Omental fat pad (tissue), 4 donors: ENCODE data around the gene SIRT5. TPM values are rescaled to one million over a fixed set of nuclear protein-coding genes. Genes with fewer than 3 reads are reported as not detected.
A peak's percentile ranks its signal among the peaks of the same experiment; 100 is the strongest.

Experiments
- ATAC-seq: fragments of 150-250 bp; one replicate; pipeline ENCODE4 v1.9.1; 2016; ENCODE audit warnings: mild to moderate bottlenecking, moderate library complexity; ENCODE audit not compliant: low FRiP score
- DNase-seq: peaks from one replicate; pipeline ENCODE4 v3.0.0-alpha.2; 2019; ENCODE audit warnings: low spot score
- total RNA-seq, 4 donors: library from RNA; depleted of rRNA; stranded (reverse); fragments of >200 nt; gene quantifications; one replicate each; pipeline ENCODE4 v1.1.0, GENCODE V29; 2016
- TF ChIP-seq, protein P1 (sequence below), 3 donors: fragments of 450-650 bp; IDR thresholded peaks; one replicate each; pipeline ENCODE4 v1.5.1; 2016 to 2017; ENCODE audit warnings: antibody characterized with exemption in 3 of 3, mild to moderate bottlenecking in 3 of 3, moderate library complexity in 2 of 3

The SIRT5 gene
- total RNA-seq, 4 donors from 2014 or later = 6.0 to 16.9 (median 9.7) TPM

DNA sequence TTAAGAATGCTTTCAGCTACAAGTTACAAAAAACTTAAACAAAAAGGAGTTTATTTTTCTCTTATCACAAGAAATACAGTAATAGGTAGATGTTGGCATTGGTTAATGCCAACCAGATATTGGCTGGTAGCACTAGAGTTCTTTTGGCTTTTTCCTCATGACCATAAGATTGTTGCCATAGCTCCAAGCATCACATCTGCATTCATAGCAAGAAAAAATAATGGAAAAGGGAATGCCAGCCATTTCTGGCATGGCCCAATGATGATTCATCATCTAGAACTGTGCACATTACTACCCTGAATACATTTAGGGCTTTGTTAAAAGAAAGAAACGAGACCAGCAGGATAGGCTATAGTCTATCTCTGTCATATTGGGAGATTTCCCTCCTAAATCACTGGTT, 20.8 kb upstream of the SIRT5 start:
- no peak for ATAC-seq
- DNase-seq = no peak
- TF ChIP-seq, protein P1, sequence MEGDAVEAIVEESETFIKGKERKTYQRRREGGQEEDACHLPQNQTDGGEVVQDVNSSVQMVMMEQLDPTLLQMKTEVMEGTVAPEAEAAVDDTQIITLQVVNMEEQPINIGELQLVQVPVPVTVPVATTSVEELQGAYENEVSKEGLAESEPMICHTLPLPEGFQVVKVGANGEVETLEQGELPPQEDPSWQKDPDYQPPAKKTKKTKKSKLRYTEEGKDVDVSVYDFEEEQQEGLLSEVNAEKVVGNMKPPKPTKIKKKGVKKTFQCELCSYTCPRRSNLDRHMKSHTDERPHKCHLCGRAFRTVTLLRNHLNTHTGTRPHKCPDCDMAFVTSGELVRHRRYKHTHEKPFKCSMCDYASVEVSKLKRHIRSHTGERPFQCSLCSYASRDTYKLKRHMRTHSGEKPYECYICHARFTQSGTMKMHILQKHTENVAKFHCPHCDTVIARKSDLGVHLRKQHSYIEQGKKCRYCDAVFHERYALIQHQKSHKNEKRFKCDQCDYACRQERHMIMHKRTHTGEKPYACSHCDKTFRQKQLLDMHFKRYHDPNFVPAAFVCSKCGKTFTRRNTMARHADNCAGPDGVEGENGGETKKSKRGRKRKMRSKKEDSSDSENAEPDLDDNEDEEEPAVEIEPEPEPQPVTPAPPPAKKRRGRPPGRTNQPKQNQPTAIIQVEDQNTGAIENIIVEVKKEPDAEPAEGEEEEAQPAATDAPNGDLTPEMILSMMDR (IDR thresholded peaks at IDR 0.05) = no peak

GRCh38 chr6:13554929-13555333, 19.5 kb upstream of the SIRT5 start:
- TF ChIP-seq, protein P1 (IDR thresholded peaks at IDR 0.05) = no peak
- DNase-seq (no peak), ATAC-seq (peak; percentile 66)

DNA sequence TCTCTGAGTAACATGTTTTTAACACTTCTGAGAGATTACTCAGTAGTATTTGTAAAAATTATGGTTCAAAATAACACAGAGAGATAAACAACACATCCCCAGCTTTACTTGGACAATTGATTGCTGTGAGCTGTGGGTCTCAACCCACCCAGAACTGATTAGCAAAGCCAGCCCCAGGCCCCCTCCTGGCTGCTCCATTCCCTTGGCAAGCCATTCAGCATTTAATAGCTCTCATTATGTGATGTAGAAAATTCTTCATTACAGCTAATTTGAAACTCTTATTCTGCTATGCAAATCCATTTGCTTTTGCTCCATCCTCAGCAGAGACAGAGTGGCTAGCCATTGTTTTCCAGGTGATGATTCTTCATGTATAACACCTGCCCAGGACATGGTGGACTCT, 16.6 kb upstream of the SIRT5 start:
- no peak for ATAC-seq
- no peak for DNase-seq
- TF ChIP-seq, protein P1 (IDR thresholded peaks at IDR 0.05) = no peak

DNA sequence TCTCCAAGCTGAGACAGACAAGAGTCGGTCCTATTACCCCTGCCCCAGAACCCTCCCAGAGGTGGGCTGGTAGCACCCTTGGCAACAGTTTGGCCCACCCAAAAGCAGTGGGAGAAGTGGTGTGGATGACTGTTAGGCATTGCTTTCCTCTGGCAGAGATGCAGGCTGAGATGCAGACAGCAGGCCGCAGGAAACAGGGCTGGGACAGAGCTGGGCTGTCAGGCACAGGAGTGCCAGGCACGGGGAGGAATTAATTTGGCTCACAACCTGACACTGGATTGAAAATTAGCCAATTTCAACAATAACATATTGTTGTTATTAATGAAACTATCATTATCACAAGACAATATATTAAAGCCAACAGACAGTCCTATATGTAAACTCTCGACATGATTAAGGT, 15.7 kb upstream of the SIRT5 start:
- ATAC-seq (no peak), DNase-seq (no peak)
- TF ChIP-seq, protein P1 (IDR thresholded peaks at IDR 0.05) = no peak

DNA sequence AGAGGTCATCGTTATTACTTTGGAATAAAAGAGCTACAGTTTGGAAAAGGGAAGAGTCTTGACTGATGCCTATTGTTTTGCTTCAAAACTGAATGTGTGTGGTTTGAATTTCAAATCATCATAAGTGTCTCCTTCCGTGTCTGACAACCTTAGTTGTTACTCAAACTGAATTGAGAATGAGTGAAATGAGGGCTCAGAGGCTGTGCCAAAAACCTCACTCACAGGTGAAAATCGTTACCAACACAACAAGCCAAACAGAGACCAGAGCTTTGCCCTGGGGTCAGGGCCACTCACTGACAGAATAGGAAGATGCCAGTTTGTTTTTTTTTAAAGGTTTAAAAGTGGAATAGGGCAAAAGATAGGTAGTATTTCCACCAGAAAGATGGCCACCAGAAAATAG, 15.2 kb upstream of the SIRT5 start:
- no peak for ATAC-seq
- TF ChIP-seq, protein P1 (IDR thresholded peaks at IDR 0.05) = no peak
- no peak for DNase-seq

DNA sequence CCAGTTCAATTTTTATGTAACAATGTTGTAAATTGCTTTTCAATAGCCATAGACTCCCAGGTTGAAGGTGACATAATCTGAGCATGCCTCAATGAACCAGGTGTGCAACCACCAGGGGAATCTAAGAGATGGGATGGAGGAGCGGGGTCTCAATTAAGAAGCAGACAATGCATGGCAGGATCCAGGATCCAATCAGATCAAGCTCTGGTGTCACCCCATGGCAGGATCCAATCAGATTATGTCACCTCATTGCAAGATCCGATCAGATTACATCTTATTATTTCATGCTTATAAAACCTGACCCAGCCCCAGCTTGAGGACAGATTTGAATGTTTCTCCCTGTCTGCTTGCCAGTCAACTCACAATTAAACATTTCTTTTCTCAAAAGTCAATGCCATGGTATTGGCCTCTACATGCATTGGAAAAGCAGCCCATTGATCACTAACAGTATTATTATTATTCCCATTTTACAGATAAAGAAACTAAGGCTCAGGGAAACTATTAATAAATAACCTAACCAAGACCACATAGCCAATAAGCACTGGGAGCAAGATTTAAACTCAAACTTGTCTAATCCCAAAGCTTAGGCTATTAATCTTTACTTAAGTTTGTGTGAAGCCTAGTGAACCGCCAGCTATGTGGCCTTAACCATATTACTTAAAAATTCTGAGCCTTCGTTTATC, 14.3 kb upstream of the SIRT5 start:
- TF ChIP-seq, protein P1 (IDR thresholded peaks at IDR 0.05) = no peak
- ATAC-seq = no peak
- no peak for DNase-seq

DNA sequence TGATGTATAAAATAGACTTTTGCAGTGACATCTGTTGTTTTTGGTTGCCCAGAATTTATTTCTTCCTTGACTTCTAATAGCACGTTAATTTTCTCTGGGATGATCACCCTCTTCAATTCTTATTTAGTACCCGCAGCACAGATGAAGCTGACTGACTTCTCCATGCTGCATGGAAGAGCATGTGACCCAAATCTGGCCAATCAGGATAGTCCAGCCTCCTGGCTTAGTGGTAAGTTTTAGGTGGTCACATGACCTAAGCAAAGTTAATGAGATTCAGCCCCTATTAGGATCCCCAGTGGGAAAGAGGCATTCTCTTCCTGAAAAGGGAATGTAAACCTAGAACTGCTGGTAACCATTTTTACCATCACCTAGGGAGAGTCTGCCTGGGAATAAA, 13.8 kb upstream of the SIRT5 start:
- TF ChIP-seq, protein P1 (IDR thresholded peaks at IDR 0.05) = no peak
- DNase-seq (no peak), ATAC-seq (no peak)
